Measurements from ENCODE around the gene ITGBL1. TPM values are rescaled to one million over a fixed set of nuclear protein-coding genes. Genes with fewer than 3 reads are reported as not detected.

The ITGBL1 gene
- total and polyA plus RNA-seq, 2 of the 13 experiments (the other 11 are each of a cell fraction or from before 2014, with no cell fraction given): 0.02 TPM; not detected in 1

DNA sequence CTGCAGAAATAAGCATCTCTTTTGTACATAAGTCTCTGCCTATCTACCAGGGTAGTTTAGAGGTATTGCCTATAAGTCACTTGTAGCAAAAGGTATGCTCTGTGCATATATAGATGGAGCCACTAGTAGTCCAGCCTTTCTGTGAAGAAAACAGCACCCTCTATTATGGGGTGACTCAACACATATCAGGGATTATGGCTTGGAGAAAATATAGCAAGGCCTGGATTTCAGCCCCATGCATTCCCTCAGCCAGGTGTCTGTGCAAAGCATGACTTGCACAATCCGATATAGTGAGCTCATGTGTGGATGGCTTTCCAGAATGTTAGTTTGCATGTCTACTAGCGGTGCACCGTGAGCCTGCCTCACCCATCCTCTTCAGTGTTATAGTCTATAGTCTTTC is 22.7 kb upstream of the ITGBL1 start:
- in situ Hi-C loops (cut with HindIII; ENCODE audit: extremely low pct_ligation_motif_present, low pct_unique_long_range_greater_than_20kb) (no loop called here), intact Hi-C loops (cut with micrococcal nuclease; ENCODE audit: unreplicated experiment) (no loop called here)
- BruUV-seq (replicated peaks): no TSS peak
- Histone ChIP-seq H3K27ac (ENCODE audit: extremely low read length, insufficient read depth, low read length) (no peak overlapping the region), H3K27me3 (ENCODE audit: control insufficient read depth in 1 of 2, insufficient read depth in 2 of 2, low read length in 2 of 2) (0 out of 5 replicates have a peak, but pooled peaks cover 0 to 1% of the 10 kb centered on the region in 2 experiments), H3K79me2 (ENCODE audit: insufficient read depth, low read length) (no peaks in the 10 kb centered on the region), H3K9me3 (ENCODE audit: low read length) (no peaks in the 10 kb centered on the region), H2AFZ (ENCODE audit: low read length) (no peak overlapping the region), H3K4me3 (replicated peaks in 1 of 3; ENCODE audit: insufficient read depth in 1 of 3, low read depth in 2 of 3, low read length in 3 of 3) (no peak overlapping the region), H3K9ac (ENCODE audit: insufficient read depth, low read depth, low read length) (no peak overlapping the region), H4K20me1 (ENCODE audit: insufficient read depth, low read length) (no peaks in the 10 kb centered on the region), H3K4me2 (ENCODE audit: low read depth, low read length) (no peak overlapping the region), H3K36me3 (replicated peaks in 1 of 2; ENCODE audit: control insufficient read depth in 1 of 2, insufficient read depth in 2 of 2, low read length in 2 of 2) (no peaks in the 10 kb centered on the region), H3K4me1 (ENCODE audit: insufficient read depth, low read length) (peaks cover 4% of the 10 kb centered on the region)
- ATAC-seq (no peak), DNase-seq (ENCODE audit: low spot score) (no peak), FAIRE-seq (no peak)
- WGBS (ENCODE audit: low lambda C conversion rate): 0% methylated on average over 3 of the region's 3 CpGs
- POLR2A ChIA-PET: no interaction called here
- TF ChIP-seq, protein P1, sequence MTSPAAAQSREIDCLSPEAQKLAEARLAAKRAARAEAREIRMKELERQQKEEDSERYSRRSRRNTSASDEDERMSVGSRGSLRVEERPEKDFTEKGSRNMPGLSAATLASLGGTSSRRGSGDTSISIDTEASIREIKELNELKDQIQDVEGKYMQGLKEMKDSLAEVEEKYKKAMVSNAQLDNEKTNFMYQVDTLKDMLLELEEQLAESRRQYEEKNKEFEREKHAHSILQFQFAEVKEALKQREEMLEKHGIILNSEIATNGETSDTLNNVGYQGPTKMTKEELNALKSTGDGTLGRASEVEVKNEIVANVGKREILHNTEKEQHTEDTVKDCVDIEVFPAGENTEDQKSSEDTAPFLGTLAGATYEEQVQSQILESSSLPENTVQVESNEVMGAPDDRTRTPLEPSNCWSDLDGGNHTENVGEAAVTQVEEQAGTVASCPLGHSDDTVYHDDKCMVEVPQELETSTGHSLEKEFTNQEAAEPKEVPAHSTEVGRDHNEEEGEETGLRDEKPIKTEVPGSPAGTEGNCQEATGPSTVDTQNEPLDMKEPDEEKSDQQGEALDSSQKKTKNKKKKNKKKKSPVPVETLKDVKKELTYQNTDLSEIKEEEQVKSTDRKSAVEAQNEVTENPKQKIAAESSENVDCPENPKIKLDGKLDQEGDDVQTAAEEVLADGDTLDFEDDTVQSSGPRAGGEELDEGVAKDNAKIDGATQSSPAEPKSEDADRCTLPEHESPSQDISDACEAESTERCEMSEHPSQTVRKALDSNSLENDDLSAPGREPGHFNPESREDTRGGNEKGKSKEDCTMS (CRISPR knock-in tag; conservative IDR thresholded peaks at IDR 0.05): no peak
- TF ChIP-seq NFE2L2 (IDR thresholded peaks at IDR 0.05; ENCODE audit: low read length): 0 out of 2 replicates have a peak, but pooled peaks have one; percentile 45
- CTCF ChIA-PET (ENCODE audit: low intra/inter-chr PET ratio, low total read pairs): no interaction called here

DNA sequence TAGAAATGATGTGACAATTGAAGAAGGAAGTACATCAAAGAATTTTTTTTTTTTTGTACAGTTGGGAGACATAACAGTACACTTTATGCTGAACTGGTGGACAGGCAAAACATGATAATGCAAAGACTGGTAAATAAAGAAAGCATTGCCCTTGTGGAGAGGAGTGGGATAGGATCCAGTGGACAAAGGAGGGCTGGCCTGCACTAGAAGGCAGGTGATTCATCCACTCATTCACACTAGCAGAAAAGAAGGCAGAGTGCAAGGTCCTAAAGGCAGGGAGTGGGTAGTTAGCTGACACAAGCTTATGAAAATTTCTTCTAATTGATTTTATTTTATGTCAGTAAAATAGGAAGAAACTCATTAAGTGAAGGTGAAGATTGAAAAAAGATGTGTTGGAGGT is 18.6 kb upstream of the ITGBL1 start:
- ATAC-seq (no peak), DNase-seq (ENCODE audit: low spot score) (no peak), FAIRE-seq (no peak)
- in situ Hi-C loops (cut with HindIII; ENCODE audit: extremely low pct_ligation_motif_present, low pct_unique_long_range_greater_than_20kb): no loop called here
- no peaks in the 10 kb centered on the region for H4K20me1 ChIP-seq (ENCODE audit: insufficient read depth, low read length)
- POLR2A ChIA-PET: no interaction called here
- BruUV-seq (replicated peaks): no TSS peak
- H3K4me2 ChIP-seq (ENCODE audit: low read depth, low read length): no peak overlapping the region
- H2AFZ ChIP-seq (ENCODE audit: low read length): no peak overlapping the region
- H3K4me1 ChIP-seq (ENCODE audit: insufficient read depth, low read length): no peaks in the 10 kb centered on the region
- intact Hi-C loops (cut with micrococcal nuclease; ENCODE audit: unreplicated experiment): no loop called here
- H3K27me3 ChIP-seq (ENCODE audit: control insufficient read depth in 1 of 2, insufficient read depth in 2 of 2, low read length in 2 of 2): 0 out of 5 replicates have a peak, but pooled peaks cover 0 to 1% of the 10 kb centered on the region in 2 experiments
- no peak overlapping the region for H3K27ac ChIP-seq (ENCODE audit: extremely low read length, insufficient read depth, low read length)
- no peaks in the 10 kb centered on the region for H3K36me3 ChIP-seq (replicated peaks in 1 of 2; ENCODE audit: control insufficient read depth in 1 of 2, insufficient read depth in 2 of 2, low read length in 2 of 2)
- H3K9me3 ChIP-seq (ENCODE audit: low read length): no peaks in the 10 kb centered on the region
- CTCF ChIA-PET (ENCODE audit: low intra/inter-chr PET ratio, low total read pairs): no interaction called here
- H3K4me3 ChIP-seq (replicated peaks in 1 of 3; ENCODE audit: insufficient read depth in 1 of 3, low read depth in 2 of 3, low read length in 3 of 3): no peak overlapping the region
- H3K79me2 ChIP-seq (ENCODE audit: insufficient read depth, low read length): no peaks in the 10 kb centered on the region
- H3K9ac ChIP-seq (ENCODE audit: insufficient read depth, low read depth, low read length): no peak overlapping the region
- TF ChIP-seq GZF1 (CRISPR knock-in tag; IDR thresholded peaks at IDR 0.05) (no peak), ZEB1 (IDR thresholded peaks at IDR 0.05; ENCODE audit: insufficient replicate concordance, low read depth) (no peak), SMAD9 (CRISPR knock-in tag; IDR thresholded peaks at IDR 0.05) (no peak), ZFP36L2 (CRISPR knock-in tag; IDR thresholded peaks at IDR 0.05) (no peak), ZNF496 (CRISPR knock-in tag; IDR thresholded peaks at IDR 0.05; ENCODE audit: insufficient replicate concordance) (no peak), ZNF543 (CRISPR knock-in tag; IDR thresholded peaks at IDR 0.05) (no peak), NAIF1 (CRISPR knock-in tag; IDR thresholded peaks at IDR 0.05; ENCODE audit: borderline replicate concordance) (no peak), NFE2L2 (IDR thresholded peaks at IDR 0.05; ENCODE audit: low read length) (no peak), ARID2 (CRISPR knock-in tag; IDR thresholded peaks at IDR 0.05; ENCODE audit: borderline replicate concordance) (no peak), TBX3 (IDR thresholded peaks at IDR 0.05; ENCODE audit: borderline replicate concordance) (no peak), CHCHD3 (CRISPR knock-in tag; IDR thresholded peaks at IDR 0.05) (no peak), POLR2A (IDR thresholded peaks at IDR 0.05; ENCODE audit: insufficient read depth in 1 of 2, low read depth in 2 of 2, low read length in 2 of 2) (no peak), MIER3 (CRISPR knock-in tag; IDR thresholded peaks at IDR 0.05; ENCODE audit: borderline replicate concordance) (no peak)
- TF ChIP-seq, protein P2, sequence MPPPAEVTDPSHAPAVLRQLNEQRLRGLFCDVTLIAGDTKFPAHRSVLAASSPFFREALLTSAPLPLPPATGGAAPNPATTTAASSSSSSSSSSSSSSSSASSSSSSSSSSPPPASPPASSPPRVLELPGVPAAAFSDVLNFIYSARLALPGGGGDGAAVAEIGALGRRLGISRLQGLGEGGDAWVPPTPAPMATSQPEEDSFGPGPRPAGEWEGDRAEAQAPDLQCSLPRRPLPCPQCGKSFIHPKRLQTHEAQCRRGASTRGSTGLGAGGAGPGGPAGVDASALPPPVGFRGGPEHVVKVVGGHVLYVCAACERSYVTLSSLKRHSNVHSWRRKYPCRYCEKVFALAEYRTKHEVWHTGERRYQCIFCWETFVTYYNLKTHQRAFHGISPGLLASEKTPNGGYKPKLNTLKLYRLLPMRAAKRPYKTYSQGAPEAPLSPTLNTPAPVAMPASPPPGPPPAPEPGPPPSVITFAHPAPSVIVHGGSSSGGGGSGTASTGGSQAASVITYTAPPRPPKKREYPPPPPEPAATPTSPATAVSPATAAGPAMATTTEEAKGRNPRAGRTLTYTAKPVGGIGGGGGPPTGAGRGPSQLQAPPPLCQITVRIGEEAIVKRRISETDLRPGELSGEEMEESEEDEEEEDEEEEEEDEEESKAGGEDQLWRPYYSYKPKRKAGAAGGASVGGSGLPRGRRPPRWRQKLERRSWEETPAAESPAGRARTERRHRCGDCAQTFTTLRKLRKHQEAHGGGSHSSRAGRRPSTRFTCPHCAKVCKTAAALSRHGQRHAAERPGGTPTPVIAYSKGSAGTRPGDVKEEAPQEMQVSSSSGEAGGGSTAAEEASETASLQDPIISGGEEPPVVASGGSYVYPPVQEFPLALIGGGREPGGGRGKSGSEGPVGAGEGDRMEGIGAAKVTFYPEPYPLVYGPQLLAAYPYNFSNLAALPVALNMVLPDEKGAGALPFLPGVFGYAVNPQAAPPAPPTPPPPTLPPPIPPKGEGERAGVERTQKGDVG (CRISPR knock-in tag; IDR thresholded peaks at IDR 0.05; ENCODE audit: borderline replicate concordance): no peak

Data from HepG2 (cell line).